K562 (cell line): Measurements from ENCODE around the gene GLRX.

Experiments used
- CTCF ChIP-seq, 3 experiments: IDR thresholded peaks in 2 of 3; conservative IDR thresholded peaks in 1 of 3; 2 replicates each; pipeline ENCODE4 v1.5.1; 2011 to 2012; ENCODE audit warnings: low read length in 3 of 3, mild to moderate bottlenecking in 3 of 3, control low read depth in 2 of 3, improper control_type of control experiment in 1 of 3, inconsistent platforms in 1 of 3, low read depth in 1 of 3, mixed read lengths in 1 of 3, moderate library complexity in 1 of 3; ENCODE audit not compliant: insufficient read depth in 2 of 3
- ETV6 ChIP-seq, 3 experiments: fragments of 150-350 bp in 1 of 3; sonication (generic) in 1 of 3; formaldehyde crosslinking in 1 of 3; IDR thresholded peaks; 2 replicates each; pipeline versions ENCODE4 v1.6.1 to v1.8.0; 2014 to 2022; ENCODE audit warnings: borderline replicate concordance in 2 of 3, low read depth in 2 of 3, antibody characterized with exemption in 1 of 3, low read length in 1 of 3, mild to moderate bottlenecking in 1 of 3, missing genetic modification reagents in 1 of 3
- FOSL1 ChIP-seq: fragments of 200-800 bp; sonication (Bioruptor generic); conservative IDR thresholded peaks from 2 replicates; pipeline ENCODE4 v1.6.1; 2016; ENCODE audit warnings: missing genetic modification characterization, missing compliant biosample characterization
- FOXJ2 ChIP-seq: fragments of 200-800 bp; sonication (Bioruptor generic); IDR thresholded peaks from 2 replicates; pipeline ENCODE4 v1.6.1; 2016; ENCODE audit warnings: missing genetic modification characterization, missing compliant biosample characterization
- MTA2 ChIP-seq: fragments of 450-650 bp; IDR thresholded peaks from 2 replicates; pipeline ENCODE4 v1.6.1; 2016; ENCODE audit warnings: low read depth
- POLR2A ChIP-seq: fragments of 450-650 bp; conservative IDR thresholded peaks from 2 replicates; pipeline ENCODE4 v1.6.1; 2016
- ZFP91 ChIP-seq: sonication (generic); formaldehyde crosslinking; IDR thresholded peaks from 2 replicates; pipeline ENCODE4 v1.8.0; 2022; ENCODE audit warnings: mild to moderate bottlenecking, missing genetic modification reagents
- ZNF23 ChIP-seq: fragments of 250-450 bp; sonication (Bioruptor Pico); IDR thresholded peaks from 2 replicates; pipeline ENCODE4 v1.4.0; 2020; ENCODE audit warnings: mild to moderate bottlenecking

GRCh38 chr5:95859661-95860060 lies 37.1 kb upstream of the GLRX start:
- TF ChIP-seq CTCF (IDR thresholded peaks at IDR 0.05 in 2 of 3, conservative IDR thresholded peaks at IDR 0.05 in 1 of 3; ENCODE audit: insufficient read depth in 2 of 3, low read depth in 1 of 3, low read length in 3 of 3) (no peak), ZFP91 (CRISPR knock-in tag) (no peak), ETV6 (IDR thresholded peaks at IDR 0.05; ENCODE audit: borderline replicate concordance in 1 of 2, low read depth in 2 of 2, low read length in 1 of 2) (no peak), ETV6 (CRISPR knock-in tag; IDR thresholded peaks at IDR 0.05; ENCODE audit: borderline replicate concordance) (no peak), FOXJ2 (tag) (no peak), MTA2 (no peak), ZNF23 (CRISPR knock-in tag) (no peak), POLR2A (no peak), FOSL1 (tag) (no peak)
